DMS79 treated with DMSO at 0.1 percent for 48 hours (cell line): ENCODE data around the gene MUC15.
A peak's percentile ranks its signal among the peaks of the same experiment; 100 is the strongest.

Source experiments
- DNase-seq: peaks from one replicate; lab custom pipeline; 2025; lab: John Stamatoyannopoulos, UW

The MUC15 gene

DNA sequence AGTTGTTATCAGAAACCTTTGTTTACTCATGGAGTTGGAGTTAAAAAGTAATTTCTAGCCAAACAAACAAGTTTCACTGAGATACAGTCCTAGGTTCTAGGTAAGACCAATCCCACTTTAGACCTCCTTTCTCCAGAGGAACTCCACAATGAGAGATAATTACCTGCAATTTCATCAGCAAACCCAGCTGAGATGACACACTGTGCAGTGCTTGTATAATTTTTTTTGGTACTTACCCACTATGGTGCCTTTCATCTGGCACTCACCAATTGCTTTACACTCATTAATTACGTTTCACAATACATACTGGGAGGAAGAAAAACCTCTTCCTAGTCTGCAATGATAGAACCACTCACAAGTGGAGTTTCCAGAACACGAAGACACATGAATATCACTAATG lies 1.8 kb upstream of the MUC15 start:
- no peak for DNase-seq

DNA sequence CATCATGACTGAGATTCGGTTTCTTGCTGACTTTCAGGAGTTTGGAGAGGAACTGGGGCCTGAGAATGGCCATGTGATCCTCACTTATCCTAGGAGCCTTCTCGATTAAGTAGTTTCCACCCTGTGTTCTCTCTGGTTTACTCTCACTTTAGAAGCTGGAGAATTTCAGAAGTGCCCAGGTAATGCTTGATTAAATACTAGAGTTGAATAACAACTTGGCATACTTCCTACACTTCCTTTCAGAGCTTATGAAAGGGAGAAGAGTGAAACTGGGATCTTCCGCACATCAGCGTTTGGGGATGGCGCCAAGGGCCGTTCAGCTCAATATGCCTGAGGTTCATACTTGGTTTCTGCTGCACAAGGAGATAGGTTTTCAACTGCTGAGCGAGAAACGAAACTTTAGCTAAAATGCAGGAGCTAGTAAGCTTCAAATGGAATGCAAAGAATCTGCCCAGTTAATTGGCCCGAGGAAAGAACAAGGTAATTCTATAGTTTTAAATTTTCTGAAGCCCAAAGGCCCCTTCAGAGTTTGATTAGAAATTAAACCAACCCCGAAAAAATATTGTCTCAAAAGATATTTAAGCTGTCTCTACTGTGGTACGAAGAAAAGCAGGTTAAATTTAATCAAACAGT lies 823 bp upstream of the MUC15 start:
- peak; percentile 91 for DNase-seq

DNA sequence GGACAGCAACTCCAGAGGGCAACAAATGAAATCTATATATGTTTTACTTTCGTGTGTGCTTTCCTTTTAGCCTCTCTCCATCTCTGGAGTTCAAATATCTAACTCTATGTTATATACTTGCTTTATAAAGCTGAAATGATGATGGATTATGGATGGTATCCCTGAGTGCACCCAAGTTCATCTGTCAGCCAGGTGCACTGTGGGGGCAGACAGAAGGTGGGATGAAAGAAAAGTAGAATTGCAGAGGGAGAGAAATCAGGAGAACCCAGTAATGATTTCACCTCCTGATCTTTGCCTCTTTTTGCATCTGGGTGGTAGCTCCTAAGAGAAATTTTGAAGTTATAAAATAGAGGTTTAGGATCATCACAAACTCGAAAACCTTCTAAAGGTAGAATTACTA lies 2.4 kb downstream of the MUC15 start:
- no peak for DNase-seq

DNA sequence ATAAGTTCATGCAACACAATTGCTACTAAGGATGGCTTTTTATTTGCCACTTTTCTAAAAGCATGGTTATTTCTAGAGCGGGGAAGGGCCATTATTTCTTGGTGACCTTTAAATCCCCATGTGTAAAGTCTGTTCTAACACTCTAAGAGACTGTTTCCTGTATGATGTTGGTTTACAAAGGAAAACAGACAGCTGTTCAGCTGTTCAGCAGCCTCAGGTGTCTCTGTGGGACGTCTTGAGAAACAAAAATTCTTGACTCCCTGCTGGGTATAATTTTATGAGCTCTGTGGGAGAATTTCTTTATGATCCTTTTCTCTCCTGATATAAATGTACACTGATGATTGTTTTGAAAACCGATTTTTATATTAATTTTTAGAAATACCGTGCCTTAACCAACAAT lies 13.9 kb downstream of the MUC15 start:
- no peak for DNase-seq

DNA sequence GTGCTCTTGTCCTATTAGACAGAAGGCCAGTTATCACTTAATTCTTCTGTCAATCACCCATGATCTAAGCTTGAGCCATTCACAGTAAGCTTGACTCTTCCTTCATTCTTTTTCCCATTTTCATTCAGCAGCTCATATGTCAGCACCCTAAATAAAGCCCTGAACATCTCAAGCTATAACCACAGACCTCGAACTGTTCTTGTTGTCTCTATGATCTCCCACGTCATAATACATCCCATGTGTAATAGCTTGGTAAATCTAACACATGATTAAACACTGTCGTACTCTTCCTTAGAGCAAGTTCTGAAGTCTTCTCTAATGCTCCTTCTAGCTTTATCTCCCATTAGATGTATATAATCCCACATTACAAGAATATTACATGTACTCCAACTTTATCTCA lies 14.4 kb downstream of the MUC15 start:
- DNase-seq: no peak

DNA sequence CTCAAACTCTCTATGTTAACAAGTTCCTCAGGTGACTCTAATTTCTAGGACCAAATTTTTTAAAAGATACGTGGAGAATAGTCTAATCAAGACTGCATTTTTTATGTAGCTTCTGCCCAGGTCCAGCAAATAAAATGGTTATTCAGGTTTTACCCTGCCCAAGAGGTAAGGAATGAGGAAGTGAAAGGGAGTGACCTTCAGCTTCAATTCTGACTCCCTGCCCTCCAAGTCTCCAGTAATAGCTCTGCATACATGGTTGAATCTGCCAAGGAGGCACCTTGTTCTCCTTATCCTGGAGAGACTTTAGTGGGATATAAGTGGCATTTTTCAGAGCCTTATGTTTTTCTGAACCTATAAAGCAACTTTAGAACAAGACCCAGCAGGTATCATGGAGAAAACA lies 15.5 kb downstream of the MUC15 start:
- no peak for DNase-seq

DNA sequence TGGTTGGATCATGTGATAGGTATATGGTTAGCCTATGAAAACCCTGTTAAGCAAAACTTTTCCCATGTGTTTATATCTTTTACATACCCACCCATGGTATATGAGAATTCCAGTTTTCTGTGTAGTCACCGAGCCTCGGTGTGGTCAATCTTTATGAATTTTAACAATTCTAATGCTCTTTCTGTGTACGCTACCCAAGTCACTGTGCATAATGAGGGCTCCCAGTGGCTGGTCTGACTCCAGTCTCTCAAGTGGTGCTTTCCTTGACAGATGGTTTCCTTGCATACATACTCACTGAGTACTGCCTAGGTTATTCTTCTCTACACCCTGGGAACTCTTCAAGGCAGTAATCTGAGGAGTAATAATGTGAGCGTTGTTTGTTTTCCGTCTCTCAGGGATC lies 17.6 kb downstream of the MUC15 start:
- no peak for DNase-seq

DNA sequence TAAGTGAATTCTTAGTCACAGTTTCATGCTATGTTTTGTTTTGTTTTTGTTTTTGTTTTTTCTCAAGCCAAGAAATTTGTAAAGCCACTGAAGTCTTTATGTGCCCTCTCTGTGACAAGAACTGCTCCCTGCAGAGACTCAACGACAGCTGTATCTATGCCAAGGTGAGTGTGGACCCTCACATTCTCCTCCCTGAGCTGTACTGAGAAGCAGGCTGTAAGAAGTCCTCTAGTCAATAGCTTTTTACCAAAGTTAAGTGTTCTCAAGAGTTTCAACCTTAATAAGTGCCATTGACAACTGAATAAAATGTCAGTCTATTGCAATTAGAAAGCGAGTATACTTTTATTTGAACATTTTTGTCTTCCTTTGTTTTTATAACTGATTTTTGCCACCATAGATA lies 18.9 kb downstream of the MUC15 start:
- DNase-seq: peak; percentile 14

DNA sequence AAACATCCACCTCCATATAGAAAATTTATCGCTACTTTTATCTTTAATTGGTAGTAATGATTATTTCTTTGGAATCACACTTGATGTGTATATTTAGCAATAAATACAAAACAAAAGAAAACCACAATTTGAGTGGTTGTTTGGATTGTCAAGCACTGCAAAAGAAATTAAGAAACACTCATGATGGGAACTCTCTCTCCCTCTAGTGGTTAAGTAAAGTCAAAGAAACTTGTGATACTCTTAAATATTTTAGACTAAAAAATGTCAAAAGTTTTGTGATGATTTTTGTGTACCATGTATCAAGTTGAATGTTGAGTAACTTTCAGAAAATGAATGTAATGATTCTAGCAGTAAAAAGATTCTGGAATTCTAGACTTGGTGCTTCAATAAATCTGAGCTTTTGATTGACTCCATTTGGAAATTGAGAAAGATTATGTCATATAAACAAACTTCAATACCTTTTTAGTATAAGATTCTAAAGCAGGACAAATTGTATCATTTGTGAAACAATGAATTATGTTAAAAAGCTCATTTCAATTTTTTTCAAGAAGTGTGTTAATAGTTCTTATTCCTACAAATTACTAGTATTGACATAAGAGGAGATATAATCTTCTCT lies 20.8 kb downstream of the MUC15 start:
- no peak for DNase-seq

DNA sequence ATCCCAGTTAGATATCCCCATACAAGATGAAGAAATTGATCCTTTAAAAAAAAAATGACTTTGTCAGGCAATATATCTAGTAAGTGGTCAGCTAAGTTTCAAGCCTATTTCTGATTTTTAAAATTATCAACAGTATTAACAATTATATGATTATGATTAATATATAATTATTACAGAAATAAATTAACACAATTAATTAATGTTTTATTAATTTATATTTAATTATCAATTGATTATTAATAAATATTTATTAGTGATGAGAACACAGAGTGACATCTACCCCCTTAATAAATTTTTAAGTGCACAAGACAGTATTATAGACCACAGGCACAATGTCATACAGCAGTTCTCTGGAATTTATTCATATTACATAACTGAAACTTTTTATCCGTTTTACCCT lies 22.0 kb downstream of the MUC15 start:
- no peak for DNase-seq

DNA sequence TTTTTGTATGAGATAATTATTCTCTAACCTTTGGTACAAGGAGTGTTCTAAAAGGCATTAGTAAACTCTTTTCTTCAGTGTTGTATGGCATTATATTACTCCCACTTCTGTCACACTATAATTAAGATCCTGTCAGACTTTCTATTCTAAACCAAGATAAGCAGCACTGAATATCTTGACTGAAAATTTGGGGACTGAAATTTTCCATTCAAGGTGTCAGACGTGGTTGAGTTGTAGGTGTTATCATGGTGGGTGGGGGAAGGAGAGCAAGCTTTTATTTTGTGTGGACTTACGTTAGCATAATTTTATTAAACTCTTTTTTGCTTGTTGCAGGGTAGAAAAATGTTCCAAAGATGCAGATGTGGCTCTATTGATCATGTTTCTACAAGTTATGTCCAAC lies 22.9 kb downstream of the MUC15 start:
- no peak for DNase-seq

DNA sequence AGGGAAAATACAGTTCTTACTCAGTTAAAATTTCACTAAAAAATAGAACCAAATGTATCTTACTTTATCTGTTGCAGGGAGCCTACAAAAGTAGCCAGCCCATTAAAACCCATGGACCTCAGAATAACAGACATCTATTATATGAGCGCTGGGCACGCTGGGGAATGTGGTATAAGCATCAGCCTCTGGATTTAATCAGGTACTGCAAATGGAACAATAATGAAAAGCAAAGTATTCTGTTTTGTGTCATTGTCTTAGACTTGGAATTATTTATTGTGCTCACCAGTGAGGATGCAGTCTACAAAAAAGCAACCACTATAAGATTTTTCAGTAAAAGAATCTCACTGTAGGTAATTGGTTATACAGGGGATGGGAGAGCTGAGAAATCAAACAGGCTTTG lies 30.2 kb downstream of the MUC15 start:
- DNase-seq: no peak

DNA sequence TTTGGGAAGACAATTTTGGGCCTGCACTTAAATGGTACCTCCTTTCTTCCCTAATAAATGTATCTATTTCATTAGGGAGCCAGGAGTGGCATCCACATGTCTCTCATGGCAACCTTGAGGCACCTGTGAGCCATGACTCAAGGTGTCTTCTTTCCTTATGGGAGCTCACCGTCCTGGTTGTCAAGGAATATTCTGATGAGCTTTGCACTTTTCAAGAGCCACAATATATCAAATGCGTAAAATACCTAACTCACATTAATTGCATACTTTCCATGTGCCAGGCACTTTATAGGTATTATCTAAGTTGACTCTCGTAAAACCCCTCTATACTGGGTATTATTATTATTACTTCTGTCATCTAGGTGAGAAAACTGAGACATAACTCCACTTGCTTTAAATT lies 32.5 kb downstream of the MUC15 start:
- DNase-seq: no peak

DNA sequence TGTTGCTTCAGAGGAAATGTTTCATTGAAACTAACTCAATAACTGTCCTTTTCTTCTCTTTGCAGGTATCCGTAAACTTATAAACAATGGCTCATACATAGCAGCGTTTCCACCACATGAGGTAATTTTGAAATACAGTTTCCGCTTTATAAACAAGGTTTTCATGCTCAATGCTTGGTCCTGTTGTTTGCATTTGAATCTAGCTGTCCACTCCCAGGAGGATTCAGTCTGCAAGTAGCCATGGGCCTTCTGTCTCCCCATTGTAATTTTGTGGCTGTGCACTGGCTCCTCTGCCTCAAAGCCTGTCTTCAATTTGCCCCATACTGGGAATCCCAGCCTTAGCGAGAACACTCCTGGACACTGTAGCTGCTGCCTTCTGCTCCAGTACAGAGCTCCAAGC lies 34.7 kb downstream of the MUC15 start:
- no peak for DNase-seq

DNA sequence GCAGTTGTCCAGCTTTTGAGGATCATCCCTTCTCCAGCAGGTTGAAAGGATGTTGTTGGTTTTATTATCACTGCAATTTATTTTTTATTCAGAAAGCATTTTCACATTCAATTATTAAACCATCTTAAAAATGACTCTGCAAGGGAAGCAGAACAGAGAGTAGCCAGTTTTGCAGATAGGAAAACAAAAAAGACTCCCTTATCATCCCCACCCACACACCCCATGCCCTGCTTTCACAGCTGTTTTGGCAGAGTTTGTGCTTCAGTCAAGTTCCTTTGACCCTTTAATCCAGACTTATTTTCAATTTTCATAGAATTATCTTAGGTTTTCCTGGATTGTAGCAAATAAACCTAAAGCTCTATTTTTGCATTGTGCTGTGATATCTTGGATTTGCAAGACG lies 44.4 kb downstream of the MUC15 start:
- DNase-seq: no peak

DNA sequence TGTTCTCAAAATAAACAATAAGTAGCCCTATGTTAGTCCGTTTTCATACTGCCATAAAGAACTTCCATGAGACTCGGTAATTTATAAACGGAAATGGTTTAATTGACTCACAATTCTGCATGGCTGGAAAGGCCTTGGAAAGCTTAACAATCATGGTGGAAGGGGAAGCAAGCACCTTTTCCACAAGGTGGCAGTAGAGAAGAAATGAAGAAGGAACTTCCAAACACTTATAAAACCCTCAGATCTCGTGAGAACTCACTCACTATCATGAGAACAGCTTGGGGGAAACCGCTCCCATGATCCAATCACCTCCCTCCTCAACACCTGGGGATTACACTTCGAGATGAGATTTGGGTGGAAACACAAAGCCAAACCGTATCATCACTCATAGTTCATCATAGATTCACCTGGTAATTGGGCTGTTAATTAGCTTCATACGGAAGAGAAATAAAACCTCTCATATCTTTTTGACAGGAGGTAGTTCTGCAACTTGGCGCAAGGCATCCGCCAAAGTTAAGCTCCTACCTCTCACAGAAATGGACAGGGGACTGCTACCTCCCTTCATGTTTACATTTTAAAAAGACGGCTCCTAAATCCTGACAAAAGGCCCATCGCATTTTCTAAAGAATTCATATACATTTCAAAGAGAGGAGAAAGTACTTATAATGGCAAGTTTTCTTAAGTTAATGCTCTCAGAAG lies 49.0 kb downstream of the MUC15 start:
- no peak for DNase-seq

DNA sequence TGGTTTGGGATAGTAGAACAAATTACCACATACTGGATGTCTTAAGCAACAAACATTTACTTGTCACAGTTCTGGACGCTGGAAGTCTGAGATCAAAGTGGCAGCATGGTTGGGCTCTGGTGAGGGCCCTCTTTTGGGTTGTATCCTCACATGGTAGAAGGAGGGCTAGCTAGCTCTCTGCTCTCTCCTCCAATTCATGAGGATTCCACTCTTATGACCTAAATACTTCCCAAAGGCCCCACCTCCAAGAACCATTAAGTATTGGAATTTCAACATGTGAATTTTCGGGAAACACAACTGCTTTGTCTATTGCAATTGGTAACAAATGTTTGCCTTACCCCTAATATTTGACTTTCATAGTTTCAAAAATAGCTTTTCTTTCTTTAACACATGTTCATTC lies 52.6 kb downstream of the MUC15 start:
- DNase-seq: no peak

DNA sequence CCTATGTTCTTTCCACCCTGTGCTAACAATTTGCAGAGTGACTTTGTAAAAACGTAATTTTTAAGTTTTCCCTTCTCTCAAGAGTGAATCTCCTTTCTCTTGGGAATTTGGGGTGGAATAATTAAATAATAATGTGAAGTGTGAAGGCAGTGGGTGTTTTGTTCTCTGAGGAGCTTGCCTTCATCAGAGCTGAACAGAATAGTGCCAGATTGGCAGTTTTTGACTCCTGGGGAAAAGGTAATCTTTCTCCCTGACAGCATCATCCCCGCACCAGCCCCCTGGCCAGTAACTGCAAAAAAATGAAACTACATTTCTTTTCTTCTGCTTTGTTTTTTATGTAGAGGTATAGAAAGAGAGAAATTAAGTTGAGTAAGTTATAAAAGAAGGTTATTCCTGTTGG lies 59.9 kb downstream of the MUC15 start:
- no peak for DNase-seq

DNA sequence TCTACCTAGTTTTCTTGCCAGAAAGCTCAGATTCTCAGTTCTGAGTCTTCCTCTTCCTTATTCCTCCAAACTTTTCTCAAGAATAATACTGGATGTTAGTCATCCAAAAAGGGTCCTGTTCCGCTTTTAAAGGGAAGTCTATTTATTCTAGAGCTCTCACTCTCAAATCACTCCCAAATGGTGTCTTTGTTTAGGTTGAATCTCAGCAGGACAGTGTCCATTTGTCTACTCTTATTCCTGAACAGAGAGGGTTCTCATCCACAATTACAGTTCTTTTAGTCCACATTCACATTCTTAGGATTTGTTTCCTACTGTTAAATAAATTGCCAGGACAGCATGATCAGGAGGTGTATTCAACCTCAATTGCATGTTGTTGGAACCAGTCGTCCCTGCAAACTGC lies 61.3 kb downstream of the MUC15 start:
- DNase-seq: no peak

DNA sequence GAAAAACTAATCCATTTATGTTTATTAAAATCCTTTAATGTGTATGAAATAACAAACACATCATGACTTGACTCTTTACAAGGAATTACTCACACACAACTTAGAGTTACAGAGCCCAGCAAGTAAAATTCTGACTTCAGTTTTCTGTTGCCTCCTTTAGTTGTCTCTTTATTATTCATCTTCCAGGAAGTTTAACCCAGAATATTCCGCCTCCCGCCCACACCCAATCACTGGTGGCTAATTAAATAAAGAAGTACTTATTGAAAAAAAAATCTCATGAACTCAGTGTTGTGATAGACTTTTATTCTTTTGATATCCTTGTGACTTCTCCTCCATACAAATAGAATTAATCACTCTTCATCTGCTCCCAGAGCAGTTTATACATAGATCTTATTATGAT lies 61.9 kb downstream of the MUC15 start:
- DNase-seq: no peak
